D341Med (cell line): ENCODE results near the gene SVBP.

Experiments
- DNase-seq: peaks from one replicate; pipeline ENCODE4 v3.0.0; 2012; ENCODE audit warnings: low spot score

Gene SVBP

DNA sequence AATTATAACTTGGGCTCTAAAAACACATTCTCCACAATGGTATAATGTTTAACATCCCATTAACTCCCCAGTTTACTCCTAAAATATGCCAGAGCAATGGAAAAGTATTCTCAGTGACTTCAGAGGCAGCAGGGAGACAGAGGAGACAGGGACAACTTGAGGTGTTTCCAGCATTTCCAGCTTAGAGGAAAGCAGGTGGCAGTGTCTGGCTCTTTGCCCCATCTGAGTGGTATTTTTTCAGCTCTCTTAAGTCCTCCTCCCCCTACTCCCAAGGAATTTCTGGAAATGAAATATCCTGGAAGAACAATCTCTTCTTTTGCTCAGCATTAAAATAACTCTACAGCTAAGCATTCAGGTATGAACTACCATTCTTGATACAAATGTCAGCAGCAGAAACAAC is 11.0 kb downstream of the SVBP start:
- DNase-seq: no peak

DNA sequence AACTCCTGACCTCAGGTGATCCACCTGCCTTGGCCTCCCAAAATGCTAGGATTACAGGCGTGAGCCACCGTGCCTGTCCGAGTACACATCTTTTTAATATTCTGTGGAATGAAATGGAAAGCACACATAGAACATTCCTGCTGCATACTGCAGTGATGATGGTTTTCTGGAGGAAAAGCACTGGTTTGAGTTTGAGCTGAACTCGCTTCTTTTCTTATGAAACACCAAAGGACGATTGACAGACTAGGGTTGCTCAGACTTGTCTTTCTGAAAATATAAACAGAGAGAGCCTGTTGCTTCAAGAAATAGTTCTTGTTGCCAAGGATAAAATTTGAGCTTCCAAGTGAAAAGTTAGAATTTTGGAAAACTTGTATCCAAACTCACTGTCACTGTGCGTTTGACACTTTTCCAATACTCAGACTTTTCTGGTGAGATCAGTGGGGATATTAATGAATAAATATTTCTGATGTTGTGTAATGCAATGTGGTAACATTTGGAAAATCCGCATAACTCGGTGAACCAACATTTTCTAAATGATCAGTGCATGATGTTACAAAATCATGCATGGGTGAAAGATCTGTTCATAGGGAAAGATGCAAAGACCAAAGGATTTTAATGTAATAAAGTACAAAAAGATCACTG is 15.2 kb downstream of the SVBP start:
- no peak for DNase-seq

DNA sequence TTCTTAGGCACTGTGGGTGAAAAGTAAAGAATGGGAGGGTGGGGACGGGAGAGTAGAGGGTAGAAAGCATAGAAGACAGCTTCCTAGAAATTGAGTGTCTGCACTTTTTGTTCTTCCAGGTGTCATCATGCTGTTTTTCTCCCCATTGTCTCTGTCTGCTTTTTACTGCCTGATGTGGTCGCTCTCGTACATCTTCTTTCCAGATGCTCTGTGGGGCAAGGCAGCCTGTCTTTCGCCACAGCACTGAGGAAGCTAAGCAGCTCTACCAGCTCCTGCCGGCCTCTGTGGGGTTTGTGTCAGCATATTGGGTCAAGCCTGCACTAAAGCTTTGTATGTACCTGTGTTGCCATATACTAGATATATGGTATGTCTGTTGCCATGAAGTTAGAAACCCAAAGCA is 19.2 kb downstream of the SVBP start:
- DNase-seq: no peak

DNA sequence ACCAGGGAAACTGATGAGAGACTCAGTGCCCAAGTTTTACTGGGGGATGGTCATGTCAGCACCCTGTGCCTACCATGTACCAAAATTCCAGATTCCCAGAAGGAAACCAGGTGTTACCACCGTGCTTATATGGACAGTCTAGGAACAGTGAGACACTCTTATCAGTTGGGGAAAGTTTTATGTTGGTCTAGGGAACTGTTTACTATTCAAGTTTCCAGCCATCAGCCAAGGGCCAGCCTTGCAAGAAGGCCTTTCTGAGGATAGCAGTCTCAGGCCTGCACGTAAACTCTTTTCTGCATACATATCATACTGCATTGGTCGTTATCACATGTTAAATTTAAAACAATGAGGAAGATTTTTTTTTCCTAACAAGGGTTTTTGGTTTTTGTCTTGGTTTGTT is 19.8 kb downstream of the SVBP start:
- DNase-seq: no peak

- no peak for DNase-seq
These were observed 23.4 kb downstream of the SVBP start for GRCh38 chr1:42793824-42794223.

GRCh38 chr1:42788021-42788420 is 29.2 kb downstream of the SVBP start:
- peak; percentile 58 for DNase-seq

DNA sequence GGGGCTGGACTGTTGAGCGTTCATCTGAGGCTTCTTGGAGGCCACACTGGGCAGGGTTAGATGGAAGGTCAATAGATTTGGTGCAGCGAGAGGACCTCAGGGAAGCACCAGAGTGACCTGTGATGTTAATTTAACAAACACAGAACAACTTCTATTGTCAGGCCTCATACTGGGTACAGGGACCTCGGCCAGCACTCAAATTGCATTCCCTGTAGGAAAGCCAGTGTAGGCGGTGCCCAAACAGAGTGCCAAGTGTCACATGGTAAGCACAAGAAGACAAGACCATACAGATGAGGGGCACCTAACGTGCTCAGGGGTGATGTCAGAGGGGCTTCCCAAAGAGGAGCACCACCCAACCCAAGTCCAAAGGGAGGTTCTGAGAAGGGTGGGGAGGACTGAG is 31.1 kb downstream of the SVBP start:
- no peak for DNase-seq

GRCh38 chr1:42784946-42785693 is 32.1 kb downstream of the SVBP start, which contains the start of gene TMEM269:
Gene TMEM269 (plus strand): TSS chr1:42784991. CDS start chr1:42789894, 4,903 bp downstream.
- no peak for DNase-seq

GRCh38 chr1:42784547-42784945 is 32.7 kb downstream of the SVBP start:
- no peak for DNase-seq

- DNase-seq: no peak
These were observed 34.1 kb downstream of the SVBP start for GRCh38 chr1:42783092-42783491.

GRCh38 chr1:42780176-42780575 is 37.0 kb downstream of the SVBP start:
- DNase-seq: no peak

- DNase-seq: no peak
These were observed 37.5 kb downstream of the SVBP start for GRCh38 chr1:42779725-42780124.

GRCh38 chr1:42777852-42778251 is 39.3 kb downstream of the SVBP start:
- peak; percentile 71 for DNase-seq

DNA sequence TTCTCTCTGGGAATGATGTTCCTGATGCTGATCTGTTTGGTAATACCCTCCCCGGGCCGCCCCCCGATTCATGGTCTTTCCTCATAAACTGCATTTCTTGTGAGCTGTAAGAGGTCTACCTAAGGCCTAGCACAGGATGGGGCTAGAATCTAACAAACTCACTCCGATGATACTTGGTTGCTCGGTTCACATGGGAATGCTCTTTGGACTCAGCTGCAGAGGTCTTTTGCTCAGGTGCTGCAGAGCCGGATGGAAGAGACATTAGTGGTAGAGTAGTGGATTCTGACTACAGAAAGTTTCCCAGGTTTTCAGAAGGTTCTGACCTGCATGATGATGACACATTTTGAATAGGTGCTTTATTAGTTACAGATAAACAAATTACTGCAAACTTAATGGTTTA is 40.7 kb downstream of the SVBP start:
- DNase-seq: no peak

DNA sequence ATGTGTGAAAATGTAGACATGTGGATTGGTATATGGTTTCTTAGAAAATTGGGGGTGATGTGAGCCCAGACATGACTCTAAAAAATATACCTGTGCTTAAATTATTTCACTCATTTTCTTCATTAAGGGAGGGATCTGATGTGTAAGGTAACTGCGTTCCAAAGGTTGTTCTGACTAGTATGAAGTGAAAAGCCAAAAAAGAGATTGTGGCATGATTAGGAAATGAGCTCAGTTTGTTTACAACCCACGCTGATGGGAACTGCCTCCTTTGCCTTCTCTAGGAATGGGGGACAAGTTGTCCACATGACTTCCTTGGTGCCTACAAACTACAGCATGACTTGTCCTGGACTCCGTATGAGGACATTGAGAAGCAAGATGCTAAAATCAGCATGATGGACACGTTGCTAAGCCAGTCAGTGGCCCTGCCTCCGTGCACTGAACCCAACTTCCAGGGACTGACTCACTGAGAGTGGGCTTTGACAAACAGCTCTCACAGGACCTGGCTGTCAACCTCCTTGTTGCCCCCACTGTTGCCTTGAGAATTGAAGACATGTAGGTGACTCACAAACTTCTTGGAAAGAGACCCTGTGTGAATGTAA is 42.2 kb downstream of the SVBP start:
- no peak for DNase-seq

GRCh38 chr1:42773420-42773819 is 43.8 kb downstream of the SVBP start:
- DNase-seq: no peak

DNA sequence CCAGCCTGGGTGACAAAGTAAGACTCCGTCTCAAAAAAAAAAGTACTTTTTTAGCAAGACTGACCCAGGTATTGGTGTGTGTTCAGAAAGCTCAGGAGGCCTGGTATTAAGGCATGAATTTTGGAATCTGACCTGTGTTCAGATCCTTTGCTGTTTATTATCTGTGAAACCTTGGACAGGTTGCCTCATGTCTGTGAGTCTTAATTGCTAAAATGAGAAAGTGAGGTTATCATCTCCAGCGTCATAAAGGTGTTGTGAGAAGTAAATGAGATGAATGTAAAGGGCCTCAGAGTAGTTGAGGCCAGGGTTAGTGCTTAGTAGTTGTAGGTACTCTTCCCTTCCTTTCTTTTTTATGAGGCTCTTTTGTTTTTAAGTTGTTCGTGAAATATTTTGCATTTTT is 47.4 kb downstream of the SVBP start:
- no peak for DNase-seq

DNA sequence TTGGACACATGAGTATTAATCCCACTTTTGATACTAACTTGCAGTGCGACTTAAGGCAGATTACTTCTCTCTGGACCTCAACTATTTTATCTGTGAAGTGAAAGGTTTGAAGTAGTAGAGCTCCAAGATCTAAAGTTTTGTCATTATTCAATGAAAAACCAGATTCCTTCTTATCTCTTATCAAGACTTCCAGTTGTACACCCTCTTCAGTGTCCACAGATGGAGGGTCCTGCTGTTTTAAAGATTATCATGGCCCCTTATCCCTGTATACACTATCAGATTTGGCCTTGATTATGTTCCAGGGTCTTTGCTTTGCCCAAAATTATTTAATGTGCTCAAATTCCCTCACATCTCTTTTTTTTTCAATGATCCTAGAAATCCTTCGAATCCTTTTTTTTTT is 49.0 kb downstream of the SVBP start:
- DNase-seq: no peak

DNA sequence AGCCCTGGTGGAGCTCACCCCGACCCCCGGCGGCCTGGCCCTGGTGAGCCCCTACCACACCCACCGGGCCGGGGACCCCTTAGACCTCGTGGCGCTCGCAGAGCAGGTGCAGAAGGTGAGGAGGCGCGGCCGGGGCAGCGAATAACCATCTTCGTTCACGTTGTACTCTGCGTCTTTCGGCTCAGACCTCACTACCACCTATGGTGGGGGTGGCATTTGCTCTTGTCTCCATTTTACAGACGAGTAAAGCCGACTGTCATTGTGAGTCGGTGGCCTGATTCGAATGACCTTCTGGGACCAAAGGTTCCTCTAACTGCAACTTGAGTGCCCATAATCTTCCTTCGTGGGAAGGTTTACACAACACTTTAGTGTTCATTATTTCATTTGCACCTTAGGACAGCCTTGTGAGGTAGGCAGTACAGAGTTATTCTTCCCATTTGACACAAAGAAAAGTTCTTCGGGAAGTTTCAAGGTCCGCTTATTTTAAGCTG is 49.6 kb downstream of the SVBP start:
- no peak for DNase-seq

- DNase-seq: peak; percentile 94
These were observed 50.3 kb downstream of the SVBP start, which contains the start of the genes C1orf50 and P3H1 for GRCh38 chr1:42766741-42767509. Gene C1orf50 (plus strand): TSS chr1:42767249. CDS start chr1:42767312, 63 bp downstream. Gene P3H1 (minus strand): TSS chr1:42767028. CDS start chr1:42766971, 57 bp downstream.

DNA sequence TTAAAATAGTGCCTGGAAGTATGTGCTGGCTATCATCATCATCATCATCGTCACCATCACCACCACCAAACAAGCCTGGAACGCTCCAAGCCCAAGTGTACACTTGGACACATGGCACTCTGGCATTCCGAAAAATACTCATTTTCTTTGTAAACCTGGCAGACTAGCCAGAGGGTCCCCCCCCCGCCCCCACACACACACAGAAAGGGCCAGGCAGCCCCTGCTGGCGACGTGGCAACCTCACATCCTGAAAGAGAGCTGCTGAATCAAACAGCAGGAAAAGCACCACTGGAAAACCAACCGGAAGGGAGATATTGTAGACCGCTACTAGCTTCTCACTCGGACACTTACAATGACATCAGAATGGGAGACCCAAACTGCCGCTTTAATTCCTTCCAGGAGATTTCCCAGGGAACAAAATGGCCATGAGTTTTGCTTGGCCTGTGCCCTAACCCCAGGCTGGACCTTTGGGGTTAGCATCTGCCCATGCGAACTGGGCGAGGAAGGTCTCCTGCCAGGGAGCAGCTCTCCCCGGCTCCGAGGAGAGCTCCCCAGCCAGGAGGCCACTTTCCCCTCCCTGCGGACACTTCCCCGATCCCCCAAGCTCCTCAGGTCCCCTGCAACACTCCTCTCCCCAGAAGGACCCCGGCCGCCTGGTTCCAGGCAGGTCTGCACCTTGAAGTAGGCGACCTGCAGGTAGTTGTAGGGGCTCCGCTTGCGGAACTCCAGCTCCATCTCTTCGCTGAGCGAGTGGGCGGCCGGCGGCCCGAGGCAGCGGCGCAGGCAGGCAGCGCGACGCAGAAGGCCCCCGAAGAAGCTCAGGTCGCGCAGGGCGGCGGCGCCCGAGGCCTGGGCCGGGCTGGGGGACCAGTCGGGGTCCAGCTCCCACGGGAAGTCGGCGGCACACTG is 51.1 kb downstream of the SVBP start:
- peak; percentile 74 for DNase-seq
